Activated CD8-positive, alpha-beta T cell treated with anti-CD3 and anti-CD28 coated beads for 36 hours (primary cell): Measurements from ENCODE around the gene COA1. TPM values are rescaled to one million over a fixed set of nuclear protein-coding genes. Genes with fewer than 3 reads are reported as not detected.

ENCODE experiments used
- ATAC-seq: fragments of 200-7000 bp; cut with Tn5 transposase; one replicate; pipeline ENCODE4 v1.10.0; 2021; ENCODE audit warnings: mild to moderate bottlenecking, moderate library complexity
- CTCF ChIA-PET: fragments of 350-600 bp; sonication (Branson Sonifier 250); formaldehyde crosslinking; loops from one replicate; lab custom pipeline; 2021; ENCODE audit warnings: antibody characterized with exemption; lab: Charles Lee
- POLR2A ChIA-PET: fragments of 350-600 bp; sonication (Branson Sonifier 250); formaldehyde crosslinking; loops from one replicate; lab custom pipeline; 2021; ENCODE audit warnings: antibody characterized with exemption; lab: Charles Lee
- DNase-seq: peaks from one replicate; pipeline ENCODE4 v3.0.0-alpha.2; 2020
- H3K27ac Mint-ChIP-seq: one replicate; pipeline ENCODE4 v1.8.0; 2021; ENCODE audit warnings: mild to moderate bottlenecking, mixed read lengths
- H3K27me3 Mint-ChIP-seq: one replicate; pipeline ENCODE4 v1.8.0; 2021; ENCODE audit warnings: mixed read lengths
- H3K36me3 Mint-ChIP-seq: one replicate; pipeline ENCODE4 v1.8.0; 2021; ENCODE audit warnings: low read depth, mixed read lengths
- H3K4me1 Mint-ChIP-seq: one replicate; pipeline ENCODE4 v1.8.0; 2021; ENCODE audit warnings: low read depth, mixed read lengths
- H3K4me3 Mint-ChIP-seq: one replicate; pipeline ENCODE4 v1.8.0; 2021; ENCODE audit warnings: mild to moderate bottlenecking, moderate library complexity, mixed read lengths
- H3K9me3 Mint-ChIP-seq: one replicate; pipeline ENCODE4 v1.8.0; 2021; ENCODE audit warnings: mixed read lengths
- intact Hi-C: fragments of 100-400 bp; cut with micrococcal nuclease; formaldehyde crosslinking; loops from one replicate; pipeline ENCODE4 v1.10.0; 2022
- total RNA-seq, 2 experiments: library from RNA; stranded (reverse); gene quantifications; one replicate each; pipeline ENCODE4 v1.2.3, GENCODE V29; 2021
- TF ChIP-seq, protein P1 (sequence below): fragments of 200-600 bp; IDR thresholded peaks from one replicate; pipeline ENCODE4 v1.8.0; 2022; ENCODE audit warnings: antibody characterized with exemption, mild to moderate bottlenecking

COA1 gene
- total RNA-seq, 2 experiments from 2014 or later = 78.8 to 85.6 TPM

DNA sequence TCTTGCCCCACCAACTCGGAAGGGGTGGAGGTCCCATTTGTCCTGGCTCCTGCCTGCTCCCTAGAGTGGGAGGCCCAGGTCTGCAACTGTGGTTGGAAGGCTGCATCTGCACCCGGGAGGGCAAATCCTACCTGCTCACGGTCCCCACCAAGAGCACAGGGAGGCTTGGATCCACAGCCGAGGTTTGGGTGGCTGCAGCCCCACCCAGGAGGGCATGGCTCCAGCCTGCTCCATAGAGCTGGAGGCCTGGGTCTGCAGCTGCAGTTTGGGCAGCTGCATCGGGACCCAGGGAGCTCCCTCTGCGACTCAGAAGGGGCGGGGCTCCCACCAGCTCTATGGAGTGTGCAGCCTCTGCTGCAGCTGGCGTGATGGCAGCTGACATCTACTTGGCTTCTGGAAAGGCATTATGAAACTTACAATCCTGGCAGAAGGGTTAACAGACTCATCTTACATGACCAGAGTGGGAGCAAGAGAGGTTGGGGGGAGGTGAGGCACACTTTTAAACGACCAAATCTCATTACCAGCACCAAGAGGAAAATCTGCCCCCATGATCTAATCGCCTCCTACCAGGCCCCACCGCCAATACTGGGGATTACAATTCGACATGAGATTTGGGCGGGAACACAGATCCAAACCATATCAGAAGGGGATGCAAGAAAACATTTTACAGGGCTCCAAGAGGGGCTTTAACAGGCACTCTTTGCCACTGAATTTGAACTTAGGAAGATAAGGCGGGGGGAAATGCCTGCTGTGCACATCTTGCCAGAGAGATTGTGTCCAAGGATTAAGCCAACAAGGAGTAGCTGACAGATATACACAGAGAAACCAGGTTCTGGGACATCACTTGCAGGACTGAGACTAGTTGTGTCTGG is 20.9 kb upstream of the COA1 start:
- DNase-seq (no peak), ATAC-seq (no peak)
- ChIA-PET POLR2A (interaction anchor here (1.1 to 1.4 kb wide), 3 partner anchors 8 to 21 kb away, joined by 3 to 5 read pairs (median 5); partner anchors contain the start of genes BLVRA and COA1), CTCF (interaction anchor here (1.1 to 1.7 kb wide), 5 partner anchors 20 to 168 kb away, joined by 3 to 6 read pairs (median 3); partner anchors contain the start of genes COA1 and STK17A)
- Mint-ChIP-seq H3K9me3 (no peaks in the 10 kb centered on the region), H3K4me1 (peaks cover 15% of the 10 kb centered on the region), H3K27ac (no peak overlapping the region), H3K27me3 (peaks cover 6% of the 10 kb centered on the region), H3K36me3 (no peaks in the 10 kb centered on the region), H3K4me3 (no peak overlapping the region)
- intact Hi-C loops = no loop called here
- TF ChIP-seq, protein P1, sequence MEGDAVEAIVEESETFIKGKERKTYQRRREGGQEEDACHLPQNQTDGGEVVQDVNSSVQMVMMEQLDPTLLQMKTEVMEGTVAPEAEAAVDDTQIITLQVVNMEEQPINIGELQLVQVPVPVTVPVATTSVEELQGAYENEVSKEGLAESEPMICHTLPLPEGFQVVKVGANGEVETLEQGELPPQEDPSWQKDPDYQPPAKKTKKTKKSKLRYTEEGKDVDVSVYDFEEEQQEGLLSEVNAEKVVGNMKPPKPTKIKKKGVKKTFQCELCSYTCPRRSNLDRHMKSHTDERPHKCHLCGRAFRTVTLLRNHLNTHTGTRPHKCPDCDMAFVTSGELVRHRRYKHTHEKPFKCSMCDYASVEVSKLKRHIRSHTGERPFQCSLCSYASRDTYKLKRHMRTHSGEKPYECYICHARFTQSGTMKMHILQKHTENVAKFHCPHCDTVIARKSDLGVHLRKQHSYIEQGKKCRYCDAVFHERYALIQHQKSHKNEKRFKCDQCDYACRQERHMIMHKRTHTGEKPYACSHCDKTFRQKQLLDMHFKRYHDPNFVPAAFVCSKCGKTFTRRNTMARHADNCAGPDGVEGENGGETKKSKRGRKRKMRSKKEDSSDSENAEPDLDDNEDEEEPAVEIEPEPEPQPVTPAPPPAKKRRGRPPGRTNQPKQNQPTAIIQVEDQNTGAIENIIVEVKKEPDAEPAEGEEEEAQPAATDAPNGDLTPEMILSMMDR = no peak

GRCh38 chr7:43749383-43749940 is 20.1 kb upstream of the COA1 start:
- no peak overlapping the region for H3K27ac Mint-ChIP-seq
- TF ChIP-seq, protein P1 = no peak
- POLR2A ChIA-PET = interaction anchor here (1.1 to 1.4 kb wide), 3 partner anchors 9 to 20 kb away, joined by 3 to 5 read pairs (median 5); partner anchors contain the start of genes BLVRA and COA1

DNA sequence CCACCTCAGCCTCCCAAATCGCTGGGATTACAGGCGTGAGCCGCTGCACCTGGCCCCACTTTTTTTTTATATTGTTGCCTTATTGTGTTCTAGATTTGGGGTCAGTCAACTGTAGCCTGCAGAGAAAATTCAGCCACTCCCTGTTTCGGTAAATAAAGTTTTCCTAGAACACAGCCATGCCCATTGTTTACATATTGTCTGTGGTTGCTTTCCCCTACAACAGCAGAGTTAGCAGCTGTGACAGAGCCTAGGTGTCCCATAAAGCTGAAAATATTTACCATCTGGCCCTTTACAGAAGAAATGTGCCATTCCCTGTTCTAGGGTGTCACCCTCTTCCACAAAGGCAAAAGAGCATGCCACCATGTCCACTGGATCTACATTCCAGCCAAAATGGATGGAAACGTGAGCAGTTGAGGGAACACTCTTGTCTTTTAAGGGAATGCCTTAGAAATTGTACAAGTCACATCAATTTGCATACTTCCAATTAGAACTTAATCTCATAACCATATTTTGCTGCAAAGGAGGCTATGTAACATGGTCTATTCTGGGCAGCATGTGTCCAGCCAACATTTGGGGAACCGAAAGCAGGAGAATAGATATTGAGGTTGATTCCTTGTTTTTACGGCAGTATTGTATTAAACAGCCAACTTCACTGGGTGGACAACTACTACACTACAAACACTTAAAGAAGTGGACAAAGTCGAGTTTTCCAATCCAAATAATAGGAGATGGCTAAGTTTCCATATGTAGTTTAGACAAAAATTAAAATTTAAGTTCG is 18.2 kb upstream of the COA1 start:
- H3K4me1 Mint-ChIP-seq = peaks cover 11% of the 10 kb centered on the region
- H3K4me3 Mint-ChIP-seq = no peak overlapping the region
- H3K36me3 Mint-ChIP-seq = no peaks in the 10 kb centered on the region
- no peak for DNase-seq
- no peak for ATAC-seq
- no peaks in the 10 kb centered on the region for H3K9me3 Mint-ChIP-seq
- intact Hi-C loops = no loop called here
- no peak overlapping the region for H3K27ac Mint-ChIP-seq
- peaks cover 6% of the 10 kb centered on the region for H3K27me3 Mint-ChIP-seq
- ChIA-PET CTCF (interaction anchor here (1.1 kb wide), 1 partner anchor 92 kb away, joined by 3 read pairs; no protein-coding TSS in a partner anchor), POLR2A (no interaction called here)
- TF ChIP-seq, protein P1 = no peak

More at GRCh38 chr7:43749383-43749940, 20.1 kb upstream of the COA1 start:
- H3K4me3 Mint-ChIP-seq = no peak overlapping the region
- no peaks in the 10 kb centered on the region for H3K9me3 Mint-ChIP-seq
- CTCF ChIA-PET = interaction anchor here (1.2 to 1.7 kb wide), 2 partner anchors 50 to 167 kb away, joined by 3 to 4 read pairs; partner anchors contain the start of gene STK17A
- no peak for DNase-seq
- no peak for ATAC-seq
- no peaks in the 10 kb centered on the region for H3K36me3 Mint-ChIP-seq
- peaks cover 6% of the 10 kb centered on the region for H3K27me3 Mint-ChIP-seq
- intact Hi-C loops = no loop called here
- peaks cover 15% of the 10 kb centered on the region for H3K4me1 Mint-ChIP-seq

GRCh38 chr7:43742692-43743091 is 13.4 kb upstream of the COA1 start:
- no peak for ATAC-seq
- H3K27ac Mint-ChIP-seq = no peak overlapping the region

More at GRCh38 chr7:43742692-43743091, 13.4 kb upstream of the COA1 start:
- Mint-ChIP-seq H3K4me1 (no peaks in the 10 kb centered on the region), H3K36me3 (no peaks in the 10 kb centered on the region), H3K4me3 (no peak overlapping the region), H3K27me3 (peaks cover 6% of the 10 kb centered on the region), H3K9me3 (no peaks in the 10 kb centered on the region)
- POLR2A ChIA-PET = interaction anchor here (1.0 kb wide), 1 partner anchor 755 kb away, joined by 3 read pairs; no protein-coding TSS in a partner anchor
- intact Hi-C loops = no loop called here
- CTCF ChIA-PET = interaction anchor here (1.1 kb wide), 1 partner anchor 160 kb away, joined by 4 read pairs; the partner anchor contains the start of gene STK17A
- TF ChIP-seq, protein P1 = no peak
- no peak for DNase-seq
